ENCODE data around the gene CARM1. TPM values are rescaled to one million over a fixed set of nuclear protein-coding genes. Genes with fewer than 3 reads are reported as not detected.
"Not testable (repeated sequence)": the region's sequence is repeated elsewhere in the genome, so short reads cannot be mapped to it uniquely, and the experiment has no call there.

The CARM1 gene
- total RNA-seq, 1 experiment from 2014 or later: 56.2 TPM

DNA sequence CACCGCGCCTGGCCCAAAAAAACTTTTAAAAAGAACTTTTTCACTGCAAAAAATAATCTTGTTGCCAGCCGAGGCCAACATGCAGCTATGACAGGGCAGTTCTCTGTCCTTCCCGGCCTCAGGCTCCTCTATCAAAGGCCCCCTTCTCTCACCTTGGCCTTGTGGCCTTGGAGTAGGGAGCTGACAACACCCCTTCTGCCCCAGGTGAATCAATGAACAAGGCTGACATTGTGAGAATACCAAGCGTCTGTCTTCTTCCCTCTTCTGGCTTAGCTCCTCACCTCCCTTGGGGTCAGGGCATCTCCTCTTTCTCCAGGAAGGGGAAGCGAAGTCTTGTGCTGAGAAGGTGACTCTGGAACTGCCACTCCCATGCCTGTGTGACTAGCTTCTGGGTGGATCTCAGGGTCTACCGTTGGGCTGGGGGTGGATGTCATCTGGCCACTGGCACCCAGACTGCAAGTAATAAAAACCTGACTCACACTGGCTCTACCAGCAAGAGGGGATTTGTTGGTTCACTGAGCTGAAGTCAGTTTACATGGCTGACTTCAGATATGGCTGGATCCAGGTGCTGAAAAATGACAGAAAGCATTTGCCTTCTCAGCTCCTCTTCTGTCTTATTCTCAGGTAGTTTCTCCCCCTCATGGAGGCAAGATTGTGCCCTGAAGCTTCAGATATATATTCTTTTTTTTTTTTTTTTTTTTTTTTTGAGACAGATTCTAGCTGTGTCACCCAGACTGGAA lies 16.8 kb upstream of the CARM1 start:
- no peaks in the 10 kb centered on the region for H3K36me3 ChIP-seq (ENCODE audit: low read depth, low read length)
- no peak overlapping the region for H2AFZ ChIP-seq (ENCODE audit: low read length)
- H3K9ac ChIP-seq (ENCODE audit: low read length): no peak overlapping the region
- no peaks in the 10 kb centered on the region for H3F3A ChIP-seq (ENCODE audit: low read length, unreplicated experiment)
- ChIA-PET POLR2A (ENCODE audit: unreplicated experiment) (no interaction called here), CTCF (interaction anchor here (0.7 to 0.8 kb wide), 2 partner anchors 19 to 168 kb away, joined by 3 to 4 read pairs; partner anchors contain the start of gene TMED1)
- no peaks in the 10 kb centered on the region for H3K9me3 ChIP-seq (ENCODE audit: low read length)
- no peaks in the 10 kb centered on the region for H3K27me3 ChIP-seq (ENCODE audit: low read length)
- DNase-seq: peak; percentile 33
- peak; percentile 19; the same call in 1 of the 2 replicates for ATAC-seq
- no peak for TF ChIP-seq EZH2phosphoT487 (IDR thresholded peaks at IDR 0.05; ENCODE audit: borderline replicate concordance, low read length)
- TF ChIP-seq EZH2 (IDR thresholded peaks at IDR 0.05; ENCODE audit: low read length, unreplicated experiment): no peak
- TF ChIP-seq, protein P1, sequence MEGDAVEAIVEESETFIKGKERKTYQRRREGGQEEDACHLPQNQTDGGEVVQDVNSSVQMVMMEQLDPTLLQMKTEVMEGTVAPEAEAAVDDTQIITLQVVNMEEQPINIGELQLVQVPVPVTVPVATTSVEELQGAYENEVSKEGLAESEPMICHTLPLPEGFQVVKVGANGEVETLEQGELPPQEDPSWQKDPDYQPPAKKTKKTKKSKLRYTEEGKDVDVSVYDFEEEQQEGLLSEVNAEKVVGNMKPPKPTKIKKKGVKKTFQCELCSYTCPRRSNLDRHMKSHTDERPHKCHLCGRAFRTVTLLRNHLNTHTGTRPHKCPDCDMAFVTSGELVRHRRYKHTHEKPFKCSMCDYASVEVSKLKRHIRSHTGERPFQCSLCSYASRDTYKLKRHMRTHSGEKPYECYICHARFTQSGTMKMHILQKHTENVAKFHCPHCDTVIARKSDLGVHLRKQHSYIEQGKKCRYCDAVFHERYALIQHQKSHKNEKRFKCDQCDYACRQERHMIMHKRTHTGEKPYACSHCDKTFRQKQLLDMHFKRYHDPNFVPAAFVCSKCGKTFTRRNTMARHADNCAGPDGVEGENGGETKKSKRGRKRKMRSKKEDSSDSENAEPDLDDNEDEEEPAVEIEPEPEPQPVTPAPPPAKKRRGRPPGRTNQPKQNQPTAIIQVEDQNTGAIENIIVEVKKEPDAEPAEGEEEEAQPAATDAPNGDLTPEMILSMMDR (conservative IDR thresholded peaks at IDR 0.05; ENCODE audit: low read depth, low read length): no peak
- H3K27ac ChIP-seq (ENCODE audit: low read length): no peak overlapping the region
- no peak overlapping the region for H3K4me3 ChIP-seq (ENCODE audit: low read length)
- no peaks in the 10 kb centered on the region for H4K20me1 ChIP-seq (ENCODE audit: low read length)
- no peak overlapping the region for H3K4me2 ChIP-seq (ENCODE audit: low read length)
- intact Hi-C loops (cut with micrococcal nuclease): no loop called here
- BruUV-seq (replicated peaks): no TSS peak
- H3K9me2 ChIP-seq (replicated peaks; ENCODE audit: low read length): no peaks in the 10 kb centered on the region
- no peaks in the 10 kb centered on the region for H3K4me1 ChIP-seq (ENCODE audit: insufficient read depth, low read length)
- no peaks in the 10 kb centered on the region for H3K79me2 ChIP-seq (ENCODE audit: low read length)

DNA sequence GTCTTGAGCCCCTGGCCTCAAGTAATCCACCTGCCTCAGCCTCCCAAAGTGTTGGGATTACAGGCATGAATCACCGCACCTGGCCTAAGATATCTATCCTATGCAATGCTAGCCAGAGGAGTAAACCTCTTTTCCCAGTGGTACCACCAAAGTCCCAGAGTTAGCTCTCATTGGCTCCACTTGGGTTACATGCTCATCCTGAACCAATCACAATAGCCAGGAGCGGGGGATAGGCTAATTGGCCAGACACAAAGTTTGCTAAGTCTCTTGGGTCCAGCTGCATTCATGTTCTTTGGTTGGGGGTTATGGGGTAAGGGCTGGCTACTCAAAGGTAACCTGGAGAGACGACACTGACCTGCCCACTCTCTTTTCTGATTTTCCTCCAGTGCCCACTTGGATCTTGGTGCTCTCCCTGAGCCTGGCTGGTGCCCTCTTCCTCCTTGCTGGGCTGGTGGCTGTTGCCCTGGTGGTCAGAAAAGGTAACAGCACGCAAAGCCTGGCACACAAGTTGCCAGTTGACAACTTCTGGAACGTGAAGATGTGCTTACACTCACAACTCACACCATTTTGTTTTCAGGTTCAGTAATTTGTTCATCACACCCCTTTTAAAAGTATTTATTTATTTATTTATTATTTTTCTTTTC lies 15.4 kb upstream of the CARM1 start:
- ATAC-seq: peak; percentile 60
- H3F3A ChIP-seq (ENCODE audit: low read length, unreplicated experiment): no peaks in the 10 kb centered on the region
- no peak overlapping the region for H3K4me2 ChIP-seq (ENCODE audit: low read length)
- H3K9me3 ChIP-seq (ENCODE audit: low read length): no peaks in the 10 kb centered on the region
- intact Hi-C loops (cut with micrococcal nuclease): no loop called here
- no peak overlapping the region for H3K4me3 ChIP-seq (ENCODE audit: low read length)
- no peak overlapping the region for H3K27ac ChIP-seq (ENCODE audit: low read length)
- no TSS peak for BruUV-seq (replicated peaks)
- no peak overlapping the region for H2AFZ ChIP-seq (ENCODE audit: low read length)
- H4K20me1 ChIP-seq (ENCODE audit: low read length): no peaks in the 10 kb centered on the region
- peak; percentile 62 for DNase-seq
- H3K27me3 ChIP-seq (ENCODE audit: low read length): no peaks in the 10 kb centered on the region
- H3K79me2 ChIP-seq (ENCODE audit: low read length): no peaks in the 10 kb centered on the region
- ChIA-PET CTCF (no interaction called here), POLR2A (ENCODE audit: unreplicated experiment) (no interaction called here)
- no peaks in the 10 kb centered on the region for H3K9me2 ChIP-seq (replicated peaks; ENCODE audit: low read length)
- H3K9ac ChIP-seq (ENCODE audit: low read length): no peak overlapping the region
- no peaks in the 10 kb centered on the region for H3K4me1 ChIP-seq (ENCODE audit: insufficient read depth, low read length)
- no peaks in the 10 kb centered on the region for H3K36me3 ChIP-seq (ENCODE audit: low read depth, low read length)
- no peak for TF ChIP-seq EZH2 (IDR thresholded peaks at IDR 0.05; ENCODE audit: low read length, unreplicated experiment)
- TF ChIP-seq EZH2phosphoT487 (IDR thresholded peaks at IDR 0.05; ENCODE audit: borderline replicate concordance, low read length): no peak
- TF ChIP-seq, protein P1 (conservative IDR thresholded peaks at IDR 0.05; ENCODE audit: low read depth, low read length): peak; percentile 74

DNA sequence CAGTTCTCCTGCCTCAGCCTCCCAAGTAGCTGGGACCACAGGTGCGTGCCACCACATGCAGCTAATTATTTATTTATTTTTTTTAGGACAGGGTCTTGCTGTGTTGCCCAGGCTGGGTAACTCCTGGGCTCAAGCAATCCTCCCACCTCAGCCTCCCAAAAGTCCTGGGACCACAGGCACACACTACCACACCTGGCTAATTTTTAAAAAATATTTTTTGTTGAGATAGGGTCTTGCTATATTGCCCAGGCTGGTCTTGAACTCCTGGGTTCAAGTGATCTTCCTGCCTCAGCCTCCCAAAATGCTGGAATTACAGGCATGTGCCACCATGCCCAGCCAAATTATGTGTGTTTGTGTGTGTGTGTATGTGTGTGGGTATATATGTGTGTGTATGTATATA lies 14.5 kb upstream of the CARM1 start:
- H3K27ac ChIP-seq (ENCODE audit: low read length); H3F3A ChIP-seq (ENCODE audit: low read length, unreplicated experiment); H3K9me2 ChIP-seq (replicated peaks; ENCODE audit: low read length); BruUV-seq (replicated peaks); POLR2A ChIA-PET (ENCODE audit: unreplicated experiment); H3K4me1 ChIP-seq (ENCODE audit: insufficient read depth, low read length); H2AFZ ChIP-seq (ENCODE audit: low read length); H3K79me2 ChIP-seq (ENCODE audit: low read length); DNase-seq; ATAC-seq; H3K4me3 ChIP-seq (ENCODE audit: low read length); H3K9ac ChIP-seq (ENCODE audit: low read length); H3K27me3 ChIP-seq (ENCODE audit: low read length); intact Hi-C loops (cut with micrococcal nuclease); H3K36me3 ChIP-seq (ENCODE audit: low read depth, low read length); H4K20me1 ChIP-seq (ENCODE audit: low read length); H3K4me2 ChIP-seq (ENCODE audit: low read length); H3K9me3 ChIP-seq (ENCODE audit: low read length); CTCF ChIA-PET: not testable (repeated sequence)
